ENCODE measurements around the gene OR10AG1. TPM values are rescaled to one million over a fixed set of nuclear protein-coding genes. Genes with fewer than 3 reads are reported as not detected.

The OR10AG1 gene
- total RNA-seq, 4 donors from 2014 or later, result not detected

DNA sequence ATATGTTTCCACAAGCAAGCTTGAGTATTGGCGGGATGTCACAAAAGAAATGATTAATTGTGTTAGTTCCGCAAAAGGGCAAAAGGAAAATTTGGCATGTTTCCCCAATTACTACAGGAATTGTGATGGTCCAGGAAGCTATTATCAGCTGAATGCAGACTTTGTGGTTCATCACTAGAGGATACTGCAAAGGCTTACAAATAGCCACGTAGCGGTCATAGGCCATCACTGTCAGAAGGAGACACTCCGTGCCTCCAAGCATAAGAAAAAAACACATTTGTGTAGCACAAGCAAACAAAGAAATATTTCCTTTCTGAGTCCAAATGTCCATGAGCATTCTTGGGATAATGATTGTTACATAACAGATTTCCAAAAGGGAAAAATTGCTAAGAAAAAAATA, 1.8 kb downstream of the OR10AG1 start:
- no peaks in the 10 kb centered on the region for H3K9me3 ChIP-seq
- no peaks in the 10 kb centered on the region for H3K4me1 ChIP-seq
- no peaks in the 10 kb centered on the region for H3K27me3 ChIP-seq
- WGBS, 2 donors, result 42 to 52% methylated on average over 5 of the region's 5 CpGs
- H3K27ac ChIP-seq, result no peak overlapping the region
- H3K36me3 ChIP-seq, result no peaks in the 10 kb centered on the region
- DNase-seq (ENCODE audit: low spot score in 2 of 2), result no peak
- H3K4me3 ChIP-seq, result no peak overlapping the region
- TF ChIP-seq, protein P1, sequence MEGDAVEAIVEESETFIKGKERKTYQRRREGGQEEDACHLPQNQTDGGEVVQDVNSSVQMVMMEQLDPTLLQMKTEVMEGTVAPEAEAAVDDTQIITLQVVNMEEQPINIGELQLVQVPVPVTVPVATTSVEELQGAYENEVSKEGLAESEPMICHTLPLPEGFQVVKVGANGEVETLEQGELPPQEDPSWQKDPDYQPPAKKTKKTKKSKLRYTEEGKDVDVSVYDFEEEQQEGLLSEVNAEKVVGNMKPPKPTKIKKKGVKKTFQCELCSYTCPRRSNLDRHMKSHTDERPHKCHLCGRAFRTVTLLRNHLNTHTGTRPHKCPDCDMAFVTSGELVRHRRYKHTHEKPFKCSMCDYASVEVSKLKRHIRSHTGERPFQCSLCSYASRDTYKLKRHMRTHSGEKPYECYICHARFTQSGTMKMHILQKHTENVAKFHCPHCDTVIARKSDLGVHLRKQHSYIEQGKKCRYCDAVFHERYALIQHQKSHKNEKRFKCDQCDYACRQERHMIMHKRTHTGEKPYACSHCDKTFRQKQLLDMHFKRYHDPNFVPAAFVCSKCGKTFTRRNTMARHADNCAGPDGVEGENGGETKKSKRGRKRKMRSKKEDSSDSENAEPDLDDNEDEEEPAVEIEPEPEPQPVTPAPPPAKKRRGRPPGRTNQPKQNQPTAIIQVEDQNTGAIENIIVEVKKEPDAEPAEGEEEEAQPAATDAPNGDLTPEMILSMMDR (IDR thresholded peaks at IDR 0.05), result no peak
- TF ChIP-seq POLR2A (IDR thresholded peaks at IDR 0.05) (no peak), EP300 (IDR thresholded peaks at IDR 0.05) (no peak)

DNA sequence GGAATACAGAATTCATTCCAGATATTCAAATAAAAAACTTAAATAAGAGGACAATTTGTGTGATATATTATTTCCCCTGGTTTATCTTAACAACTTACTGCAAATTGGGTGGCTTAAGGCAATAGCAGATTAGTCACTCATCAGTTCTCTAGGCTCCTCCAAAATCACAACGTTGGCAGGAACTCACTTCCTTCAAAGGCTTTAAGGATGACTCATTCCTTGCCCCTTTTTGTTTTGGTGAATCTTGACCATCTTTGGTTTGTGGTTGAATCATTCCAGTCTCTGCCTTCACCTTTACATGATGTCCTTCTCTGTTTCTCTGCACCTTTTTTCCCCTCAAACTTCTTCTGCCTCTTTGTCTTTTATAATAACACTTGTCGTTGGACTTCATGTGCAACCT, 3.4 kb downstream of the OR10AG1 start:
- no peaks in the 10 kb centered on the region for H3K27me3 ChIP-seq
- no peaks in the 10 kb centered on the region for H3K9me3 ChIP-seq
- no peak for DNase-seq (ENCODE audit: low spot score in 2 of 2)
- no peak overlapping the region for H3K4me3 ChIP-seq
- H3K27ac ChIP-seq, result no peak overlapping the region
- H3K4me1 ChIP-seq, result no peaks in the 10 kb centered on the region
- TF ChIP-seq, protein P1 (IDR thresholded peaks at IDR 0.05), result no peak
- TF ChIP-seq EP300 (IDR thresholded peaks at IDR 0.05) (no peak), POLR2A (IDR thresholded peaks at IDR 0.05) (no peak)
- H3K36me3 ChIP-seq, result no peaks in the 10 kb centered on the region
- WGBS, 2 donors, result 72 to 73% methylated on average over 2 of the region's 2 CpGs

DNA sequence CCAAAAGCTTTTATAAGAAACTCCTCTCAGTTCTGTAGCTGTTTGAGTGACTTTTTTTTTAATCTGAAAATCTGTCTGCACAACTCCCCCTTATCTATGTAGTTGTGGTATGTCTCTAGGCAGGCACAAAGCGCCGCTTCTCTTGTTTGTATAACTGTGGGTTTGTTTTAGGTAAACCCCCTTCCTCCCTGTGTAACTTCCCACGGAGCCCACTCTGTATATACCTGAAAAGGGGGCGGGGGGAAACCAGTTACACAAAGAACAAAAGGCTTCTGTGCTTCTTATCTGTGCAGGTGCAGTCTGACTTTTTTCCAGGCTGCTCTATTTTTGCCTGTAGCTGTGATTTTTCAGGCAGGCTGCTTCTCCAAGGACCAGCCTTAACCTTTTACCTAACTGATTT, 13.2 kb downstream of the OR10AG1 start:
- no peak overlapping the region for H3K27ac ChIP-seq
- H3K27me3 ChIP-seq, result no peaks in the 10 kb centered on the region
- H3K36me3 ChIP-seq, result no peaks in the 10 kb centered on the region
- H3K4me1 ChIP-seq, result no peaks in the 10 kb centered on the region
- DNase-seq (ENCODE audit: low spot score in 2 of 2), result no peak
- H3K9me3 ChIP-seq, result no peaks in the 10 kb centered on the region
- TF ChIP-seq EP300 (IDR thresholded peaks at IDR 0.05) (no peak), POLR2A (IDR thresholded peaks at IDR 0.05) (no peak)
- TF ChIP-seq, protein P1 (IDR thresholded peaks at IDR 0.05), result no peak
- no peak overlapping the region for H3K4me3 ChIP-seq
- WGBS, 2 donors, result 67 to 77% methylated on average over 4 of the region's 4 CpGs

DNA sequence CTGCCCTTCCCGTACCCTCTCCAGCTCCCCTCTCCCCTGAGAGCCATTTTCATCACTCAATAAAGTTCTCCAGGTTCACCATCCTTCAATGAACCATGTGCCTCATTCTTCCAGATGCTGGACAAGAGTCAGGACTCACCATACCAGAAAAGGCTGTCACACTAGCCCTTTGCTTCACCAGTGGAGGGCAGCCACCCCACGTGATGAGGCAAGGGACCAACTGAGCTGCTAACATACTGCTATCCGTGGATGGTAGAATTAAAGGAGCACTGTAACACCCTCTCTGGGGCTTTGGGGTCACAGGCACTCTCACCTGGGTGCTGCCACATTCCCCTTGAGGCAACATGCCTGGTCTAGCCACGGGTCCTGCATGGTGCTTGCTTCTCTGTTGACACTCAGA, 20.4 kb downstream of the OR10AG1 start:
- 68 to 71% methylated on average over 4 of the region's 4 CpGs for WGBS, 2 donors
- DNase-seq (ENCODE audit: low spot score in 2 of 2), result no peak

DNA sequence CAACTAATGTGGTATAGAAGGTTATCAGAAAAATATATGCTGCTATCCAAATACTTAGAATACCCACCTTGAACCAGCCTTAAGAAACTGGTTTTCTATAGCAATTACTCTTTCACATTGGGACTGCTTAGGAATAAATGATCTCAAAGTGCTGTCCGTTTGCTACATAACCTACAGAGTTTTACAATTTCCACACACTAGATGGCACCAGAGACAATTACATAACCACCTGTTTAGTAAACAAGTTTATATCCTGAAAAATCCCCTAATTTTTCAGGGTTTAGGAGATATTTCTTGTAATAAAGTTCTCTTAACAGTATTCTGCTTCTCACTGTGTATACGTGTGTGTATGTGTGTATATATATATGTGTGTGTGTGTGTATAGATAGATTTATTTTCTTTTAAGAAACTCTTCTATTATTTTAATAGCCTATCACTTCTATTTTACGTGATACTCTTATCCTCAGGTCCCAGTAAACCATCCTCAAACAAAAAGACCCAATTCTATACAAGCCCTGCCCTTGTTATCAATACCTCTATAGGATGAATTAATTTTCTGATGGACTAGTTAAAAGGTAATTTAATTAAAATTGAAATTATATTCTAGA, 26.9 kb downstream of the OR10AG1 start:
- no peak overlapping the region for H3K4me3 ChIP-seq
- H3K4me1 ChIP-seq, result no peaks in the 10 kb centered on the region
- TF ChIP-seq EP300 (IDR thresholded peaks at IDR 0.05), result no peak
- TF ChIP-seq, protein P1 (IDR thresholded peaks at IDR 0.05), result peak; percentile 15 to 31 (median 24)
- WGBS, 2 donors, result 1 to 3% methylated on average over 3 of the region's 3 CpGs
- no peaks in the 10 kb centered on the region for H3K9me3 ChIP-seq
- no peaks in the 10 kb centered on the region for H3K27me3 ChIP-seq
- no peaks in the 10 kb centered on the region for H3K36me3 ChIP-seq
- no peak overlapping the region for H3K27ac ChIP-seq
- DNase-seq (ENCODE audit: low spot score in 2 of 2), result peak in 1 of 2 donors; percentile 32

More for the DNA sequence above, 20.4 kb downstream of the OR10AG1 start:
- TF ChIP-seq, protein P1 (IDR thresholded peaks at IDR 0.05), result no peak
- TF ChIP-seq POLR2A (IDR thresholded peaks at IDR 0.05) (no peak), EP300 (IDR thresholded peaks at IDR 0.05) (no peak)
- Histone ChIP-seq H3K4me1 (no peaks in the 10 kb centered on the region), H3K36me3 (no peaks in the 10 kb centered on the region), H3K4me3 (no peak overlapping the region), H3K27ac (no peak overlapping the region), H3K9me3 (no peaks in the 10 kb centered on the region), H3K27me3 (no peaks in the 10 kb centered on the region)

Measured in tibial nerve (tissue), 4 donors.